Measurements from ENCODE around the gene TSKS.

TSKS gene

GRCh38 chr19:49795615-49796014, 32.5 kb upstream of the TSKS start:
- DNase-seq = no peak

GRCh38 chr19:49793561-49793840, 30.4 kb upstream of the TSKS start:
- DNase-seq = peak; percentile 29

GRCh38 chr19:49792829-49793560, 29.9 kb upstream of the TSKS start:
- DNase-seq = no peak

GRCh38 chr19:49791776-49792445, 28.8 kb upstream of the TSKS start:
- no peak for DNase-seq

- no peak for DNase-seq
Measured at GRCh38 chr19:49790866-49791265, 27.8 kb upstream of the TSKS start.

GRCh38 chr19:49788857-49789256, 25.8 kb upstream of the TSKS start:
- DNase-seq = no peak

GRCh38 chr19:49787746-49788145, 24.6 kb upstream of the TSKS start:
- DNase-seq = no peak

GRCh38 chr19:49786376-49786820, 23.3 kb upstream of the TSKS start:
- DNase-seq = peak; percentile 38

GRCh38 chr19:49782515-49782914, 19.4 kb upstream of the TSKS start:
- DNase-seq = no peak

GRCh38 chr19:49781394-49781793, 18.3 kb upstream of the TSKS start:
- no peak for DNase-seq

GRCh38 chr19:49780861-49781260, 17.8 kb upstream of the TSKS start:
- no peak for DNase-seq

GRCh38 chr19:49779731-49780555, 16.8 kb upstream of the TSKS start:
- no peak for DNase-seq

GRCh38 chr19:49776371-49776764, 13.3 kb upstream of the TSKS start:
- DNase-seq = no peak

- no peak for DNase-seq
Measured at GRCh38 chr19:49775742-49776370, 12.8 kb upstream of the TSKS start.

- DNase-seq = no peak
Measured at GRCh38 chr19:49774969-49775368, 11.9 kb upstream of the TSKS start.

GRCh38 chr19:49773663-49774350, 10.7 kb upstream of the TSKS start:
- no peak for DNase-seq

GRCh38 chr19:49772850-49773432, 9.8 kb upstream of the TSKS start:
- DNase-seq = no peak

GRCh38 chr19:49771674-49772139, 8.6 kb upstream of the TSKS start:
- DNase-seq = no peak

- no peak for DNase-seq
Measured at GRCh38 chr19:49770529-49770928, 7.4 kb upstream of the TSKS start.

GRCh38 chr19:49767967-49768581, 5.0 kb upstream of the TSKS start:
- no peak for DNase-seq

- DNase-seq = no peak
Measured at GRCh38 chr19:49767381-49767780, 4.3 kb upstream of the TSKS start.

- no peak for DNase-seq
Measured at GRCh38 chr19:49766930-49767299, 3.8 kb upstream of the TSKS start, which contains the start of gene AP2A1. AP2A1 (plus strand) TSS chr19:49767001; CDS start chr19:49767134, 133 bp downstream.

All from fibroblast of skin of abdomen (primary cell).